ENCODE data around the gene DNAAF3. TPM values are rescaled to one million over a fixed set of nuclear protein-coding genes. Genes with fewer than 3 reads are reported as not detected.

The DNAAF3 gene
- total RNA-seq, 4 donors from 2014 or later, result 0.34 to 0.88 TPM; not detected in 2

- no peak for TF ChIP-seq CTCF (IDR thresholded peaks at IDR 0.05; ENCODE audit: low read depth)
These were observed 4.7 kb downstream of the DNAAF3 start for GRCh38 chr19:55161571-55162322.

GRCh38 chr19:55160986-55161365, 5.4 kb downstream of the DNAAF3 start:
- no peak for TF ChIP-seq CTCF (IDR thresholded peaks at IDR 0.05; ENCODE audit: low read depth)

GRCh38 chr19:55160128-55160985, 6.1 kb downstream of the DNAAF3 start:
- TF ChIP-seq CTCF (IDR thresholded peaks at IDR 0.05; ENCODE audit: low read depth), result no peak

- no peak for TF ChIP-seq CTCF (IDR thresholded peaks at IDR 0.05; ENCODE audit: low read depth)
These were observed 7.3 kb downstream of the DNAAF3 start for GRCh38 chr19:55158848-55159749.

GRCh38 chr19:55158423-55158822, 8.0 kb downstream of the DNAAF3 start:
- no peak for TF ChIP-seq CTCF (IDR thresholded peaks at IDR 0.05; ENCODE audit: low read depth)

GRCh38 chr19:55157064-55157908, 9.1 kb downstream of the DNAAF3 start, which contains the start of gene TNNI3:
Gene TNNI3 (minus strand): TSS chr19:55157732. CDS start chr19:55157589, 143 bp downstream.
- TF ChIP-seq CTCF (IDR thresholded peaks at IDR 0.05; ENCODE audit: low read depth), result no peak
